ENCODE measurements around the gene GALNT10. TPM values are rescaled to one million over a fixed set of nuclear protein-coding genes. Genes with fewer than 3 reads are reported as not detected.

GALNT10 gene
- total RNA-seq, 1 donor from 2014 or later, result 18.6 TPM

DNA sequence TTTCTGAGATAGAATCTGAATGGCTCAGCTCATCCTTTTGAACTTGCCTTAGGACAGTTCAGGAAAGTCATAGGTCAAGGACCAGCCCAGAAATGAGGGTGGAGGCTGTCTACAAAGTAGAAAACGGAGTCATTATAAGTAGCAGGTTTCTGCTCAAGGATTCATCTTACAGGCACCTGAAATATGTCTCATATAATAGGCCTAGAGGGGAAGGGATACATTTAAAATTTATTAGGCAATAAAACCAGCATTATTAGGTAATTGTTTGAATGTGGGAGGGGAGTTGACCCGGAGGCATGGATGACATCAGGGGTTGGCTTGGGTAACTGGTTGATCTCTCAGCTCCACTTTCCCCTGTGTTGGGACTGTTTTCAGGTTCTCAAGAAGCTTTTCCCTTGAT lies 11.9 kb upstream of the GALNT10 start:
- DNase-seq (ENCODE audit: low read depth), result no peak

GRCh38 chr5:154179846-154180710 lies 10.5 kb upstream of the GALNT10 start:
- DNase-seq (ENCODE audit: low read depth), result peak; percentile 74

DNA sequence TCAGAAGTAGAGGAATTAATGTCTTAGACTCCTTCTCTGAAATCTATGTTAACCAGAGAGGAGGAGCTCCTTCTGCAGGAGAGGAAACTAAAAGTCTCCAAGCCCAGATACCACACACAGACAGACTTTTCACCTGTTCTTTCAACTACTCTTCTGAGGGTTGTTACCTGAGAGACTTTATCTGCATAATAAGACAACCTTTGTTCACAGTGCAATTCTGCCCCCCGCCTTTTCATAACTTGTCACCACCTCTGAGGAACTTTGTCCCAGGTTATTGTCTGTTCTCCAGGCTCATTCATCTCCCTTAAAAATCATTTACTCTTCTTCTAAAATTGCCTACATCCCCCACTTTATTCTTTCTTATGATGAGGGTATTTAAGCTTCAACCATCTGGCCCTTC lies 9.4 kb upstream of the GALNT10 start:
- DNase-seq (ENCODE audit: low read depth), result no peak

DNA sequence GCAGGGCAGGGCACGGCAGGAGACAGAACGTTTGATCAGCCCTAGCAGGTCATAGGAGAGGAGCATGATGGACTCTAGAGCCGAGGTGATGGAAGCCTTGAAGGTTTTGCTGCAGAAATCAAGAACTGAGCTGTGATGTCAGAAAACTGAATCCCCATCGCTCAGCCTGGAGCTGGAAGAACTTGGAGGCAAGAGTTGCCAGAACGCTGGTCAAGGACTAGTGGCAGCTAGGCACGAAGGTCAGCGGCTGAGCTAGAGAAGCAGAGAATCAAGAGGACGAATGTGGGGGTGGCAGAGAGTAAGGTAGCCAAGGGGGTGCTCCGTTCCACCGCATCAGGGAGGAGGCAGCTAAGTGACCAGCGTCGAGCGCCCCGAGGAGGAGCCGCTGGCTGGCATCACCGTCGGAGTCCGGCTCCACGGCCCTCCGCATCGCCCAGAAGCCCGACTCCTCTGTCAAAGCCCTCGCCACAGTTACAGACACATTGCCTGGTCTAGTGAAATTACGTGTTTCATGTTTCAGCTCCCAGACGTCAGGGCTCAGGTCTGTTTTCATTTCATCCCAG lies 1.2 kb upstream of the GALNT10 start:
- DNase-seq (ENCODE audit: low read depth), result peak; percentile 9

DNA sequence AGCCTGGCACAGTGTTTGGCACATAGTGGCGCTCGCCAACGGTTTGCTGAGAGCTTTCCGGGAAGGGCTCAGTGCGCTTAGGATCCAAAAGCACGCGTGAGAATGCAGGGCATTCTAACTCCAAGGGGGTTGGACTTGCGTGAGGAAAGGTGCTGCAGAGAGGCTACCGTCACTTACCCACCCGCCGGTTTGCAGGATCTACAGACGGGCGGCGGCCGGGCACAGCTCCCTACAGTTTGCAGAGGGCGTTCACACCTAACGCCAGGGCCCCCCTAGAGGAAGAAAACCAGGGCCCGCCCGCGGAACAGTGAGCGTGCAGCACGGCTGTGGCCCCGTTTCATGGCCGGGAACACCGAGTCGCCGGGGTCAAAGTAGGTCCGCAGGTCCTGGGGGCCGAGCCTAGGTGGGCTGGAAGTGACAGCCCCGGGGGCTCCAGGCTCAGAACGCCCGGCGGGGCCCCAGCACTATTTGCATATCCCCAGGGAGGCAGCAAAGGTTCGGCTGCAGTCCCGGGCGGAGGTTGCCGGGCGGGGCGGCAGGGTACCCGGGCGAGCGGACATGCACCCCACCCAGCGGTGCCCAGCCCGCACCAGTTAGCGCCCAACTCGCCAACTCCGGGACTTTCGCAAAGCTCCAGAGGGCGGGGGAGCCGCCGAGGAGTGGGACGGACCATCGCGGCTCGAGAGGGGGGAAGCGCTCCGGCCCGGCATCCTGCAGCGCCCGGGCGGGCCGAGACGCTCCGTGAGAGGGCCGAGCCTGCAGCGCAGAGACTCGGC lies 526 bp upstream of the GALNT10 start:
- peak; percentile 89 for DNase-seq (ENCODE audit: low read depth)

DNA sequence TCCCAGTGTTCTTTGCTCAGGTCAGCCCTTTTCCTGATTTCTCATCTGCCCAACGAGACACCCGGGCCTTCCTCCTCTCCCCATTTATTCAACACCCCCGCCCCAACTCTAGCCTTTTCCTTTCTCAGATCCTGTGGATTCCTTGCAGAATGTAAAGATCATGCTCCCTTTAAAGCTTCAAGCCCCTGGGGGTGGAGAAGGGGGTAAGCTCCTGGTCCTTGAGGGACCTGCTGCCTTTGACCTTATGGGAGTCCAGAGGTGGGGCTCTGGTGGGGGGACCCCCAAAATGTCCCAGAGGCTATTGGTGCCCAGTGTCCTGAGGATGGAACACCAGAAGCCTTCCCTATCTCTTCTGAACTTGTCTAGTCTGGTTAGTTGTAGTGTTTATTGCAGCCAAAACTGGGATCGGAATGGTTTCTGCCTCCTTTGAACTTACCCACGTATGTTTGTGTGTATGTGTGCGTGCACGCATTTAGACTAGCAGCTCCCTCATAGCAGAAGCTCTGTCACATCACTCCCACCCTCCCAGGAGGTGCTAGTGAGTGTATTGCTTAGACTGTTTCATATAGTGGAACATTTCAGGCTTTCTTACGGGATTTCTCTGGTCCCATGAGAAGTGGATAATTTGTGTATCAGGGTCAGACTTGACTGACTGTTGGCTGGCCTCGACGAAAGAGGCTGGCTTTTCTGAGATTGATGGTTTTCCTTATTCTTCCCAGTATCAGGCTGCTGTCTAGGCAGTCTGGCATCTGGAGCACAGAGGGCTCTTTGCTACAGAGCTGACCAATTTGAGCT lies 1.1 kb downstream of the GALNT10 start:
- DNase-seq (ENCODE audit: low read depth), result no peak

GRCh38 chr5:154193283-154193682 lies 2.8 kb downstream of the GALNT10 start:
- DNase-seq (ENCODE audit: low read depth), result peak; percentile 6

GRCh38 chr5:154193701-154194121 lies 3.2 kb downstream of the GALNT10 start:
- peak; percentile 39 for DNase-seq (ENCODE audit: low read depth)

GRCh38 chr5:154194345-154195329 lies 4.1 kb downstream of the GALNT10 start:
- peak; percentile 78 for DNase-seq (ENCODE audit: low read depth)

GRCh38 chr5:154196281-154196680 lies 5.7 kb downstream of the GALNT10 start:
- no peak for DNase-seq (ENCODE audit: low read depth)

GRCh38 chr5:154196955-154197652 lies 6.6 kb downstream of the GALNT10 start:
- DNase-seq (ENCODE audit: low read depth), result peak; percentile 44

DNA sequence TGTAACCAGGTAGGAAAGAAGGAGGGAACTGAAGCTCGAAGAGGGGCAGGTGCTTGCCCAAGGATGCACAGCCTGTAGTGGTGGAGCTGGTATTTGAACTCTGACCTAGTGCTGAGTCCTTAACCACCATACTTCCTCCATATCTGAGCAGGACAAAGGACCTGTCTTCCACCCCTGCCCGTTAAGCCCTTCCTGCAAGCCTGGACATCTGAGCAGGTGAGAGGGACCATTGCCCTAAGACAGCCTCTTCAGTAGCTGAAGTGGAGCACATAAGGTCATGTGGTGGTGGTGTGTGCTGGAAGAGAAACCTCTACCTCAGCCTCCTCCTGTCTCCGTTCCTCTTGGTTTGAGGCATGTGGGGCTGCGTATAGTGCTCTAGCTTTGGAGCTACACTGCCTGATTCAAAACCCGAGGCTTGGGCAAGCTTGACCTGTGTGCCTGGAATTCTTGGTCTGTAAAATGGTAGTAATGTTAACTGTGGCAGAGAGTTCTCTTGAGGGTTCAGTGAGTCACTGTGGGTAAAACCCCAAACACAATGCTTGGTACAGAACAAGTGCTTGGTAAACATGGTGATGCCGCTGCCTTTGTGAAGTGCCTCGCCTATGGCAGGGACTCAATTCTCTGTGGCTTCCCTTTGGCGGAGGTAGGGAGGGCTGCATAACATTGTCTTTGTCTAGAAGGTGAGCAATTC lies 7.4 kb downstream of the GALNT10 start:
- DNase-seq (ENCODE audit: low read depth), result peak; percentile 85

- DNase-seq (ENCODE audit: low read depth), result peak; percentile 50
Measured at GRCh38 chr5:154198611-154199230, 8.2 kb downstream of the GALNT10 start.

DNA sequence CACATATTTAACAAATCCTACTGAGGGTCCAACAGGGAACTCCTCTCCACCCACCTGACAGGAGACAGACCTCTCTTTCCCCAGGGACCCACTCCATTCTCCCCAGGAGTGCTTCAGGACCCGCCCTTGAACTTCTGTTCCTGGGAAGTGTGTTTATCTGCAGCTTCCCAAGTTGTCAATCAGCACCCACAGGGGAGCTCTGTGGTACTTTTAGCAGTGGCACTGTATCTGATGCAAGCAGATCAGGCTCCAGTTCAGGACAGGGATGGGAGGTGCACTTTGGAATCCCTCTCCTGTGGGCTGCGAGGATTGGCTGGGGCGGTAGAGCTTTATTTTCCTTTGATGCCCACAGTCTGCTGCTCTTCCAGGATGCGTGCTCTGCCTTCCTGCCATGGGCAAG lies 8.7 kb downstream of the GALNT10 start:
- DNase-seq (ENCODE audit: low read depth), result no peak

GRCh38 chr5:154199671-154200220 lies 9.2 kb downstream of the GALNT10 start:
- DNase-seq (ENCODE audit: low read depth), result no peak

- no peak for DNase-seq (ENCODE audit: low read depth)
Measured at GRCh38 chr5:154200221-154200620, 9.7 kb downstream of the GALNT10 start.

- no peak for DNase-seq (ENCODE audit: low read depth)
Measured at GRCh38 chr5:154201108-154201769, 10.7 kb downstream of the GALNT10 start.
